ENCODE data around the gene LRRC3. TPM values are rescaled to one million over a fixed set of nuclear protein-coding genes. Genes with fewer than 3 reads are reported as not detected.

Gene LRRC3
- total and polyA plus RNA-seq, 5 donors from 2014 or later, result 0.15 to 1.6 (median 0.39) TPM

DNA sequence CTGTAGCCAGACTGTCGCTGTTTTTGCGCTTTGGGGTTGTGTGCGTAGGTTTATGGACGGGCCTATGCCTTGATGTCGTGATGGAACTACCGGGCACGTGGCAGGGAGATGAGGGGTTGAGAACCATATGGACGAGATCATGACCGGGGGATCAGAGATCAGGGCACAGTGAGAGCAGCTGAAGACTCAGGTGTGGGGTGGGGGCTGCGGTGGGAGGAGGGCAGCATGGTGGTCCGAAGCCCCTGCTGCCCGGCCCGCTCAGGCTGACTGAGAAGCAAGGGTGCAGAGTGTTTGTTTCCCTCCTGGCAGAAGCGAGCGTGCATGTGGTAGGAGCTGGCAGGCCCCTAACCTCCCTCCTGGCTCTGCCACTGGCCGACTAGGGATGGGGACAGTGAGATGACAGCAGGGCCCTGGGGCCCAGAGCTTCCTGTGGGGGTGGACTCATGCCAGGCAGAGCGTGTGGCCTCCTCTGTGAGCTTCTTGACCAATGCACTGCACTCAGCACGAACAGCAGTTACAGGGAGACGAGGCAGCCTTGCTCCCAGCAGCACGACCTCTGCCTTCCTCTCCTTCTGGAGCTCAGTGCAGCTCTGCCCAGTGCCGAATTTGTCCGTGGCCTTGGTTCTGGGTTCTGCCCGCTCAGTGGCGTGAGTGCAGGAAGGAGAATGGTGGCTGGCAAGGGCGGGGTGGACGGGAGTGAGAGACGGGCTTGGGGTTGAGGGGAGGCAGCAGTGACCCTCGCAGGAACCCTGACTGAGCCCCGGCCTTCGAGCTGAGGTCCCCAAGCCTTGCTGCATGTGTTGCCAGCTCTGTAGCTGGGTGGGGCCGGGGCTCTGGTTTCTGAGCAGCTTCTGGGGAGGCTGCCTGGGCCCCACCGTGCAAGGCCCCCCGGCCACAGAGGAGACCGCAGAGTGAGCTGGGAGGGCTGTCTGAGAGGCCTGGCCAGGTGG is 22.2 kb upstream of the LRRC3 start:
- H3K36me3 ChIP-seq (ENCODE audit: control insufficient read depth, insufficient read depth, low read length), result no peaks in the 10 kb centered on the region
- H3K27ac Mint-ChIP-seq, result no peak overlapping the region

DNA sequence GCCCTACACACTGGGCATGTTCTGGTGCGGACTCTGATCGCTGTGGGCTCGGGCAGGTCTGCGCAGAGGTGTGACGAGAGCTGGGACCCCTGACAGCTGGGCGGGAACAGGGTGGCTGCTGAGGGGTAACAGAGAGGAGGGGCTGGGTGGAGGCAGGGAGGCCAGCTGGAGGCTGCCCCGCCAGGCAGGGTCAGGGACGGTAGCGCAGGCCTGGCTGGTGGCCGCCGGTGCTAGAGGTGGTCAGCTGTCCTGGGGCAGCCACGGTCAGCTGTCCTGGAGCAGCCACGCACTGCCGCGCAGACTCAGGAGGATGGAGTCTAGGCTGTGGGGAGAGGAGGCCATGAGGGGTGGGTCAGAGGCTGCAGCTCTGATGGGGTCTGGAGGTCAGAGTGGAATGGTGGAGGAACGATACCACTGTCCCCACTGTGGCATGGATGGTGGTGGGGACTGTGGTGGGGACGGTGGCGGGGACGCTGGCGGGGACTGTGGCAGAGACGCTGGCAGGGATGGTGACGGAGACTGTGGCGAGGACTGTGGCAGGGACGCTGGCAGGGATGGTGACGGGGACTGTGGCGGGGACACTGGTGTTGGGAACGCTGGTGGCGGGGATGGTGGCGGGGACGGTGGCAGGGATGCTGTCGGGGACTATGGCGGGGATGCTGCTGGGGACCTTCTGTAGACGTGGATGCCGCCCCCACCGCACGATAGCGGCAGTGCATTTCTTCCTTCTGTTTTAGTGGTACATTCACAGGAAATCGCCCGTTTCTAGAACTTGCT is 21.3 kb upstream of the LRRC3 start:
- Histone ChIP-seq H3K27ac (ENCODE audit: insufficient read depth, low read length, poor library complexity, severe bottlenecking) (no peak overlapping the region), H3K27me3 (ENCODE audit: control insufficient read depth, insufficient read depth, low read length) (no peaks in the 10 kb centered on the region), H3K36me3 (ENCODE audit: control insufficient read depth, insufficient read depth, low read length) (no peaks in the 10 kb centered on the region), H3K9me3 (ENCODE audit: control insufficient read depth in 2 of 2, low read length in 2 of 2) (peaks cover 7 to 12% of the 10 kb centered on the region in 2 experiments), H3K4me1 (ENCODE audit: control insufficient read depth, insufficient read depth, low read length, poor library complexity, severe bottlenecking) (no peaks in the 10 kb centered on the region), H3K4me3 (ENCODE audit: low read depth, low read length) (no peak overlapping the region)
- Mint-ChIP-seq H3K27me3 (no peaks in the 10 kb centered on the region), H3K4me1 (no peaks in the 10 kb centered on the region), H3K27ac (no peak overlapping the region), H3K4me3 (no peak overlapping the region), H3K36me3 (peaks cover 3% of the 10 kb centered on the region), H3K9me3 (peaks cover 0 to 18% (median 10%) of the 10 kb centered on the region in 7 donors)
- no peak for ATAC-seq (ENCODE audit: low read depth in 2 of 2)
- no peak for DNase-seq

More for the DNA sequence above, 22.2 kb upstream of the LRRC3 start:
- H3K27me3 Mint-ChIP-seq, result no peaks in the 10 kb centered on the region
- no peak for DNase-seq
- H3K36me3 Mint-ChIP-seq, result peaks cover 3% of the 10 kb centered on the region
- ATAC-seq (ENCODE audit: low read depth in 2 of 2), result no peak
- H3K4me1 ChIP-seq (ENCODE audit: control insufficient read depth, insufficient read depth, low read length, poor library complexity, severe bottlenecking), result no peaks in the 10 kb centered on the region
- peaks cover 11 to 15% of the 10 kb centered on the region in 2 experiments for H3K9me3 ChIP-seq (ENCODE audit: control insufficient read depth in 2 of 2, low read length in 2 of 2)
- H3K9me3 Mint-ChIP-seq, result peaks cover 0 to 18% (median 10%) of the 10 kb centered on the region in 7 donors
- H3K4me1 Mint-ChIP-seq, result no peaks in the 10 kb centered on the region
- H3K27me3 ChIP-seq (ENCODE audit: control insufficient read depth, insufficient read depth, low read length), result no peaks in the 10 kb centered on the region
- H3K4me3 Mint-ChIP-seq, result no peak overlapping the region
- H3K27ac ChIP-seq (ENCODE audit: insufficient read depth, low read length, poor library complexity, severe bottlenecking), result no peak overlapping the region
- no peak overlapping the region for H3K4me3 ChIP-seq (ENCODE audit: low read depth, low read length)

DNA sequence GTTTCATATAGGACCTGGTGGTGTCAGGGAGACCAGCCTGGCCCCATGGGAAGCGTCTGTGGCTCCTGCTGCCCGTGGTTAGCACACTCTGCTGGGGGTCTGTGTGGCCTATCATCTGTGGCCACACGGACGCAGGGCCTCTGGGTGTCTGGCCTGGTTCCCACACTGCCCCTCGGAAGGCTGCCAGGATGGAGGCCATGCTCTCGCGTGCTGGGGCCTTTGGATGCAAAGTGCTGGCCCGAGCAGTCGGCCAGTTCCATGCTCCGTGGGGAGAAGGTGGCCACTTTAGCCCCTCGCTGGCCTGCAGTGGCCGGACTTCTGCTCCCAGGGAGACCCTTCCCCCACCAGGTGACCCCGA is 20.8 kb upstream of the LRRC3 start:
- ATAC-seq (ENCODE audit: low read depth in 2 of 2), result no peak
- Histone ChIP-seq H3K27me3 (ENCODE audit: control insufficient read depth, insufficient read depth, low read length) (no peaks in the 10 kb centered on the region), H3K4me1 (ENCODE audit: control insufficient read depth, insufficient read depth, low read length, poor library complexity, severe bottlenecking) (no peaks in the 10 kb centered on the region), H3K36me3 (ENCODE audit: control insufficient read depth, insufficient read depth, low read length) (no peaks in the 10 kb centered on the region), H3K9me3 (ENCODE audit: control insufficient read depth in 2 of 2, low read length in 2 of 2) (peaks cover 7 to 11% of the 10 kb centered on the region in 2 experiments), H3K4me3 (ENCODE audit: low read depth, low read length) (no peak overlapping the region), H3K27ac (ENCODE audit: insufficient read depth, low read length, poor library complexity, severe bottlenecking) (no peak overlapping the region)
- Mint-ChIP-seq H3K4me1 (no peaks in the 10 kb centered on the region), H3K4me3 (no peak overlapping the region), H3K27ac (no peak overlapping the region), H3K9me3 (peaks cover 0 to 18% (median 10%) of the 10 kb centered on the region in 7 donors), H3K27me3 (no peaks in the 10 kb centered on the region), H3K36me3 (peaks cover 3% of the 10 kb centered on the region)
- DNase-seq, result no peak

DNA sequence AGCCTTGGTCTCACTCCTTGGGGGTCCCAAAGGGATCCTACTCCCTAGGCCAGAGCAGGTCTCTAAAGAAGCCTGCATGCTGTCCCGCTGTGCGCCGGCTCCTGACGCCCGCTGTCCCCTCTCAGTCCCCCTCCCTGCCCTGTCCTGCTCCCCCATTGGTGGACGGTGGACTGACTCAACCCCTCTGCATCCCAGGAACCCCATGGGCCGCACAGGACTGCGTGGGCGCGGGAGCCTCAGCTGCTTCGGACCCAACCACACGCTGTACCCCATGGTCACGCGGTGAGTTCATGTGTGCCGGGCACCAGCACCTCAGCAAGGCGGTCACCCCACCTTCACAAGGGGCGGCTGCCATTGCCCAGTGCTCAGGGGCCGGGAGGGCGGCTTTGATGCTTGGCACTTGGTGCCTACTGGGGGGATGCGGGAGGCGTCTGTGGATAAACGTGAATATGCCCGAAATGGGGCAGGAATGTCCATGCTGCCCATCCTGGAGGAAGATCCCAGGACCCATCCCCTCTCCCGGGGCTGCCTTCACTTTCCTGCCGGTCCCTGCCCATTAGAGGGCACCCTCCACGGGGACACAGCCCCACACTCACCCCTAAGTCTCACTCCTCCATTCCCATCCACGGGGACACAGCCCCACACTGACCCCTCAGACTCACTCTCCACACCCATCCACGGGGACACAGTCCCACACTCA is 20.2 kb upstream of the LRRC3 start:
- Mint-ChIP-seq H3K9me3 (peaks cover 0 to 13% (median 7%) of the 10 kb centered on the region in 7 donors), H3K27ac (peak overlapping the region in 1 of 3 donors; percentile 35), H3K36me3 (peaks cover 3% of the 10 kb centered on the region), H3K4me3 (no peak overlapping the region), H3K27me3 (no peaks in the 10 kb centered on the region), H3K4me1 (no peaks in the 10 kb centered on the region)
- H3K4me1 ChIP-seq (ENCODE audit: control insufficient read depth, insufficient read depth, low read length, poor library complexity, severe bottlenecking), result no peaks in the 10 kb centered on the region
- ATAC-seq (ENCODE audit: low read depth in 2 of 2) (no peak), DNase-seq (no peak)
- H3K27ac ChIP-seq (ENCODE audit: insufficient read depth, low read length, poor library complexity, severe bottlenecking), result no peak overlapping the region
- H3K27me3 ChIP-seq (ENCODE audit: control insufficient read depth, insufficient read depth, low read length), result no peaks in the 10 kb centered on the region
- peaks cover 1 to 5% of the 10 kb centered on the region in 2 experiments for H3K9me3 ChIP-seq (ENCODE audit: control insufficient read depth in 2 of 2, low read length in 2 of 2)
- H3K36me3 ChIP-seq (ENCODE audit: control insufficient read depth, insufficient read depth, low read length), result no peaks in the 10 kb centered on the region
- H3K4me3 ChIP-seq (ENCODE audit: low read depth, low read length), result no peak overlapping the region

DNA sequence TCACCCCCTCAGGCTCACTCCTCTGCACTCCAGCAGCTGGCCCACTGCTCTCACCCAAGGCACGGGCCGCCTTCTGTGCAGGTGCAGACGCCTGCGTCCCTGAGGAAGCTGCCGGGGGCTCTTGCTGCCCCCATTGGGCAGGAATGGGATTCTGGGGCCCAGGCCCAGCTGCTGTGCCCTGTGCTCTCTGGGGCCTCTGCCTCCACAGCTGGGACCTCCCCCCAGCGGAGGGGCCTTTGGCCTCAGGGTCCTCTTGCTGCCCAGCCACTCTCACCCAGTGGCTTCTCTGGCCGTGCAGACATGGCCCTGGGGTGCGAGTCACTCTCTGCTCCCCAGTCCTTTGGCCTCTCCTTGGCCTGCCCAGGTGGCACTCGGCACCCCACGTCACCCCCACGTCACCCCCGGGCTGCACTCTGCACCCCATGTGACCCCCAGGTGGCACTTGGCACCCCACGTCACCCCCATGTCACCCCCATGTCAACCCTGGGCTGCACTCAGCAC is 19.1 kb upstream of the LRRC3 start:
- H3K27me3 ChIP-seq (ENCODE audit: control insufficient read depth, insufficient read depth, low read length), result no peaks in the 10 kb centered on the region
- peaks cover 0 to 1% of the 10 kb centered on the region in 2 experiments for H3K9me3 ChIP-seq (ENCODE audit: control insufficient read depth in 2 of 2, low read length in 2 of 2)
- Mint-ChIP-seq H3K4me3 (no peak overlapping the region), H3K4me1 (no peaks in the 10 kb centered on the region), H3K36me3 (peaks cover 3% of the 10 kb centered on the region), H3K9me3 (peaks cover 0 to 9% (median 7%) of the 10 kb centered on the region in 7 donors), H3K27me3 (no peaks in the 10 kb centered on the region), H3K27ac (peak overlapping the region in 1 of 3 donors; percentile 35)
- H3K4me1 ChIP-seq (ENCODE audit: control insufficient read depth, insufficient read depth, low read length, poor library complexity, severe bottlenecking), result no peaks in the 10 kb centered on the region
- no peak overlapping the region for H3K4me3 ChIP-seq (ENCODE audit: low read depth, low read length)
- no peaks in the 10 kb centered on the region for H3K36me3 ChIP-seq (ENCODE audit: control insufficient read depth, insufficient read depth, low read length)
- no peak for DNase-seq
- no peak for ATAC-seq (ENCODE audit: low read depth in 2 of 2)
- no peak overlapping the region for H3K27ac ChIP-seq (ENCODE audit: insufficient read depth, low read length, poor library complexity, severe bottlenecking)

DNA sequence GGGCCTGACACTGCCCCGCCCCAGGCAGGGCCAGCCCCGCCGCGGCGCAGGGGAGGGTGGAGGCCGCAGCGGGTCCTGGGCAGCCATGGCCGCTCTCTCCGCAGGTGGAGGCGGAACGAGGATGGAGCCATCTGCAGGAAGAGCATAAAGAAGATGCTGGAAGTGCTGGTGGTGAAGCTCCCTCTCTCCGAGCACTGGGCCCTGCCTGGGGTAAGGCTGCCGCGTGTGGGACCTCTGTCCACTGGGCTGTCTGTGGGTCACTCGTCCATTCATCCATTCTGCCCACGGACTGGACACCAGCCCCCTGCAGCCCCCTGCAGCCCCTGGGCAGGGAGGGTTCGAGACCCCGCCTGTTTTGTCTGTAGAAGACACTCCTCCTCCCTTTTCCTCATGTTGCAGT is 18.4 kb upstream of the LRRC3 start:
- H3K4me1 Mint-ChIP-seq, result no peaks in the 10 kb centered on the region
- H3K27ac Mint-ChIP-seq, result no peak overlapping the region
- Histone ChIP-seq H3K36me3 (ENCODE audit: control insufficient read depth, insufficient read depth, low read length) (no peaks in the 10 kb centered on the region), H3K4me1 (ENCODE audit: control insufficient read depth, insufficient read depth, low read length, poor library complexity, severe bottlenecking) (no peaks in the 10 kb centered on the region), H3K27me3 (ENCODE audit: control insufficient read depth, insufficient read depth, low read length) (no peaks in the 10 kb centered on the region), H3K4me3 (ENCODE audit: low read depth, low read length) (no peak overlapping the region), H3K27ac (ENCODE audit: insufficient read depth, low read length, poor library complexity, severe bottlenecking) (no peak overlapping the region), H3K9me3 (ENCODE audit: control insufficient read depth in 2 of 2, low read length in 2 of 2) (no peaks in the 10 kb centered on the region)
- H3K36me3 Mint-ChIP-seq, result peaks cover 3% of the 10 kb centered on the region
- ATAC-seq (ENCODE audit: low read depth in 2 of 2) (no peak), DNase-seq (no peak)
- H3K27me3 Mint-ChIP-seq, result no peaks in the 10 kb centered on the region
- H3K4me3 Mint-ChIP-seq, result no peak overlapping the region
- peaks cover 0 to 3% (median 2%) of the 10 kb centered on the region in 7 donors for H3K9me3 Mint-ChIP-seq

DNA sequence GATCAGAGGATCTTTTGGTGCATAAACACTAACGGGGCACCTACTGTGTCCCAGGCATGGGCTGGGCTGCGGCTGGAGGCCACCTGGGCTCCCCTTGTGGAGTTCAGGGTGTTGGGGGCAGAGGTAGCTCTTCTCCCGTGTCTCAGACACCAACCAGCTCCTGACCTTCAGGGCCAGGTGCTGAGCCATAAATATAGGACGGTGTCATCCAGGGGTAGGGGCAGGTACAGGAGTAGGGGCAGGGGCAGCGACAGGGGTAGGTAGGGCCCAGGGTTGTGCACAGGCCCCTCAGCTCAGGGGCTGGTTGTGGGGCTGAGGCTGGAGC is 18.0 kb upstream of the LRRC3 start:
- Mint-ChIP-seq H3K27ac (no peak overlapping the region), H3K4me3 (no peak overlapping the region), H3K36me3 (peaks cover under 1% of the 10 kb centered on the region), H3K27me3 (no peaks in the 10 kb centered on the region), H3K9me3 (peaks cover 0 to 2% (median 0%) of the 10 kb centered on the region in 7 donors), H3K4me1 (no peaks in the 10 kb centered on the region)
- Histone ChIP-seq H3K27ac (ENCODE audit: insufficient read depth, low read length, poor library complexity, severe bottlenecking) (no peak overlapping the region), H3K36me3 (ENCODE audit: control insufficient read depth, insufficient read depth, low read length) (no peaks in the 10 kb centered on the region), H3K4me3 (ENCODE audit: low read depth, low read length) (no peak overlapping the region), H3K9me3 (ENCODE audit: control insufficient read depth in 2 of 2, low read length in 2 of 2) (no peaks in the 10 kb centered on the region), H3K27me3 (ENCODE audit: control insufficient read depth, insufficient read depth, low read length) (no peaks in the 10 kb centered on the region), H3K4me1 (ENCODE audit: control insufficient read depth, insufficient read depth, low read length, poor library complexity, severe bottlenecking) (no peaks in the 10 kb centered on the region)
- DNase-seq (no peak), ATAC-seq (ENCODE audit: low read depth in 2 of 2) (no peak)
